ENCODE data around the gene RPA3.

DNA sequence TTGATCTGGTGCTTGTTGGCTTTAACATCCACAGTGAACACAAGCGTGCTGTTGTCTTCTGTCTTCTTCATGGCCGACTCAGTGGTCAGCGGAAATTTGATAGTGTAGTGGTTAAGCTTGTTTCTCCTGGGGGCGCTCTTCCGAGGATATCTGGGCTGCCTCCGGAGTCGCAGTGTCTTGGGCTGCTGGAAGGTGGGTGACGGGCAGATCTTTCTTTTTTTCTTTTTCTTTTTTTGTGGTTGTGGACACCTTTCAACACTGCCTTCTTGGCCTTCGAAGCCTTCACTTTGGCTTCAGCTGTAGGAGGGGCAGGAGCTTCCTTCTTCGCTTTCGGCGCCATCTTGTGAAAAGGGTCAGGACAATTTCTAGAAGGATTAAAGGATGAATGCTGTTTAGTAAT is 23.8 kb upstream of the RPA3 start:
- TF ChIP-seq, protein P1, sequence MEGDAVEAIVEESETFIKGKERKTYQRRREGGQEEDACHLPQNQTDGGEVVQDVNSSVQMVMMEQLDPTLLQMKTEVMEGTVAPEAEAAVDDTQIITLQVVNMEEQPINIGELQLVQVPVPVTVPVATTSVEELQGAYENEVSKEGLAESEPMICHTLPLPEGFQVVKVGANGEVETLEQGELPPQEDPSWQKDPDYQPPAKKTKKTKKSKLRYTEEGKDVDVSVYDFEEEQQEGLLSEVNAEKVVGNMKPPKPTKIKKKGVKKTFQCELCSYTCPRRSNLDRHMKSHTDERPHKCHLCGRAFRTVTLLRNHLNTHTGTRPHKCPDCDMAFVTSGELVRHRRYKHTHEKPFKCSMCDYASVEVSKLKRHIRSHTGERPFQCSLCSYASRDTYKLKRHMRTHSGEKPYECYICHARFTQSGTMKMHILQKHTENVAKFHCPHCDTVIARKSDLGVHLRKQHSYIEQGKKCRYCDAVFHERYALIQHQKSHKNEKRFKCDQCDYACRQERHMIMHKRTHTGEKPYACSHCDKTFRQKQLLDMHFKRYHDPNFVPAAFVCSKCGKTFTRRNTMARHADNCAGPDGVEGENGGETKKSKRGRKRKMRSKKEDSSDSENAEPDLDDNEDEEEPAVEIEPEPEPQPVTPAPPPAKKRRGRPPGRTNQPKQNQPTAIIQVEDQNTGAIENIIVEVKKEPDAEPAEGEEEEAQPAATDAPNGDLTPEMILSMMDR (IDR thresholded peaks at IDR 0.05) = no peak
- no peak for TF ChIP-seq POLR2A (IDR thresholded peaks at IDR 0.05)
- TF ChIP-seq POLR2AphosphoS5 (IDR thresholded peaks at IDR 0.05) = no peak
